Esophagus squamous epithelium (tissue), 5 donors: Measurements from ENCODE around the gene MAU2. TPM values are rescaled to one million over a fixed set of nuclear protein-coding genes. Genes with fewer than 3 reads are reported as not detected.

Source experiments
- DNase-seq: peaks from one replicate; lab custom pipeline; 2025; lab: John Stamatoyannopoulos, UW
- H3K27ac ChIP-seq, 4 donors: fragments of 200-600 bp; sonication (generic); one replicate each; pipeline ENCODE4 v1.5.1; 2016 to 2019; ENCODE audit warnings: mild to moderate bottlenecking in 1 of 4
- H3K27me3 ChIP-seq, 4 donors: fragments of 200-600 bp; sonication (generic); 1 replicate in 3 of 4; 2 replicates in 1 of 4; pipeline versions ENCODE4 v1.5.1 to v1.6.0; 2017 to 2021; ENCODE audit warnings: antibody characterized with exemption in 1 of 4
- H3K36me3 ChIP-seq, 3 donors: fragments of 200-600 bp; sonication (generic); one replicate each; pipeline ENCODE4 v1.5.1; 2016 to 2019
- H3K4me1 ChIP-seq, 3 donors: fragments of 200-600 bp; sonication (generic); one replicate each; pipeline ENCODE4 v1.5.1; 2017 to 2019
- H3K4me3 ChIP-seq, 4 donors: fragments of 200-600 bp; sonication (generic); 1 replicate in 3 of 4; 2 replicates in 1 of 4; pipeline ENCODE4 v1.5.1; 2016 to 2019; ENCODE audit warnings: mild to moderate bottlenecking in 2 of 4, moderate library complexity in 1 of 4
- H3K9me3 ChIP-seq, 3 donors: fragments of 200-600 bp; sonication (generic); one replicate each; pipeline ENCODE4 v1.5.1; 2016 to 2019
- CTCF ChIP-seq, 6 experiments: fragments of 450-650 bp in 4 of 6; fragments of 200-600 bp in 2 of 6; sonication (generic) in 2 of 6; IDR thresholded peaks; one replicate each; pipeline ENCODE4 v1.5.1; 2016 to 2019; ENCODE audit warnings: antibody characterized with exemption in 6 of 6, mild to moderate bottlenecking in 4 of 6, moderate library complexity in 4 of 6
- POLR2A ChIP-seq, 4 donors: fragments of 450-650 bp; IDR thresholded peaks; one replicate each; pipeline ENCODE4 v1.6.1; 2017; ENCODE audit warnings: antibody characterized with exemption in 4 of 4, mild to moderate bottlenecking in 4 of 4, moderate library complexity in 3 of 4
- WGBS, 2 donors: methylation state at CpG; one replicate each; pipeline ENCODE4 v1.1.5; 2018; 5-methylcytosine and 5-hydroxymethylcytosine counted together
- intact Hi-C: fragments of 100-400 bp; cut with DNase I; formaldehyde crosslinking; loops from one replicate; pipeline ENCODE4 v1.15.0; 2022
- total RNA-seq, 4 donors: library from RNA; depleted of rRNA; stranded (reverse); fragments of >200 nt; gene quantifications; one replicate each; pipeline ENCODE4 v1.1.0, GENCODE V29; 2016
- donor health status: DM: yes; HTN: yes; CAD: no.

The MAU2 gene
- total RNA-seq, 4 donors from 2014 or later: 35.4 to 53.2 (median 39.1) TPM

- intact Hi-C loops: no loop called here
- no peak for DNase-seq
- Histone ChIP-seq H3K27me3 (no peaks in the 10 kb centered on the region), H3K27ac (peak overlapping the region; percentile 94 to 98 (median 96)), H3K9me3 (no peaks in the 10 kb centered on the region), H3K36me3 (peaks cover 5 to 41% (median 14%) of the 10 kb centered on the region in 3 donors), H3K4me1 (peaks cover 21 to 54% (median 27%) of the 10 kb centered on the region in 3 donors), H3K4me3 (peak overlapping the region; percentile 83 to 99 (median 88))
- TF ChIP-seq CTCF (IDR thresholded peaks at IDR 0.05): no peak
- no peak for TF ChIP-seq POLR2A (IDR thresholded peaks at IDR 0.05)
- WGBS, 2 donors: 7% methylated on average over 18 to 24 of the region's 32 CpGs
These were observed 783 bp upstream of the MAU2 start for GRCh38 chr19:19319732-19320360.

- peaks cover 21 to 54% (median 27%) of the 10 kb centered on the region in 3 donors for H3K4me1 ChIP-seq
- H3K4me3 ChIP-seq: peak overlapping the region; percentile 83 to 99 (median 88)
- H3K27me3 ChIP-seq: no peaks in the 10 kb centered on the region
- H3K27ac ChIP-seq: peak overlapping the region; percentile 94 to 98 (median 96)
- H3K36me3 ChIP-seq: peaks cover 3 to 41% (median 10%) of the 10 kb centered on the region in 3 donors
- 0 to 3% methylated on average over 8 to 11 of the region's 34 CpGs for WGBS, 2 donors
- H3K9me3 ChIP-seq: no peaks in the 10 kb centered on the region
- no peak for DNase-seq
- intact Hi-C loops: no loop called here
- TF ChIP-seq POLR2A (IDR thresholded peaks at IDR 0.05) (no peak), CTCF (IDR thresholded peaks at IDR 0.05) (no peak)
These were observed 530 bp downstream of the MAU2 start for GRCh38 chr19:19321141-19321577.

- H3K4me1 ChIP-seq: peaks cover 18 to 58% (median 21%) of the 10 kb centered on the region in 3 donors
- 73 to 80% methylated on average over 6 to 7 of the region's 7 CpGs for WGBS, 2 donors
- H3K4me3 ChIP-seq: no peak overlapping the region
- intact Hi-C loops: no loop called here
- H3K9me3 ChIP-seq: no peaks in the 10 kb centered on the region
- no peak for DNase-seq
- no peaks in the 10 kb centered on the region for H3K27me3 ChIP-seq
- no peak for TF ChIP-seq POLR2A (IDR thresholded peaks at IDR 0.05)
- no peak for TF ChIP-seq CTCF (IDR thresholded peaks at IDR 0.05)
- peak overlapping the region in 2 of 4 donors; percentile 11 to 54 for H3K27ac ChIP-seq
- H3K36me3 ChIP-seq: peaks cover 0 to 63% (median 21%) of the 10 kb centered on the region in 3 donors
These were observed 3.6 kb downstream of the MAU2 start for GRCh38 chr19:19324059-19324770.

GRCh38 chr19:19327672-19328071, 7.0 kb downstream of the MAU2 start:
- Histone ChIP-seq H3K4me1 (peaks cover 4 to 35% (median 6%) of the 10 kb centered on the region in 3 donors), H3K9me3 (no peaks in the 10 kb centered on the region), H3K27me3 (no peaks in the 10 kb centered on the region), H3K27ac (no peak overlapping the region), H3K36me3 (peaks cover 6 to 98% (median 36%) of the 10 kb centered on the region in 3 donors), H3K4me3 (no peak overlapping the region)
- no peak for DNase-seq
- no peak for TF ChIP-seq CTCF (IDR thresholded peaks at IDR 0.05)
- TF ChIP-seq POLR2A (IDR thresholded peaks at IDR 0.05): no peak
- WGBS, 2 donors: 89 to 92% methylated on average over 4 to 8 of the region's 8 CpGs
- intact Hi-C loops: no loop called here

- intact Hi-C loops: no loop called here
- H3K36me3 ChIP-seq: peaks cover 6 to 100% (median 29%) of the 10 kb centered on the region in 3 donors
- H3K9me3 ChIP-seq: no peaks in the 10 kb centered on the region
- no peak for DNase-seq
- H3K27ac ChIP-seq: no peak overlapping the region
- H3K4me3 ChIP-seq: no peak overlapping the region
- peaks cover 5 to 31% (median 6%) of the 10 kb centered on the region in 3 donors for H3K4me1 ChIP-seq
- no peaks in the 10 kb centered on the region for H3K27me3 ChIP-seq
- TF ChIP-seq CTCF (IDR thresholded peaks at IDR 0.05): no peak
- 43 to 63% methylated on average over 6 of the region's 6 CpGs for WGBS, 2 donors
These were observed 8.5 kb downstream of the MAU2 start for GRCh38 chr19:19329126-19329525.
